CD1c-positive myeloid dendritic cell (primary cell): ENCODE measurements around the gene DCBLD1.
A peak's percentile ranks its signal among the peaks of the same experiment; 100 is the strongest.
"Not testable (repeated sequence)": the region's sequence is repeated elsewhere in the genome, so short reads cannot be mapped to it uniquely, and the experiment has no call there.

Source experiments
- DNase-seq: peaks from one replicate; pipeline ENCODE4 v3.0.0-alpha.2; 2016; ENCODE audit errors: extremely low spot score

Gene DCBLD1

DNA sequence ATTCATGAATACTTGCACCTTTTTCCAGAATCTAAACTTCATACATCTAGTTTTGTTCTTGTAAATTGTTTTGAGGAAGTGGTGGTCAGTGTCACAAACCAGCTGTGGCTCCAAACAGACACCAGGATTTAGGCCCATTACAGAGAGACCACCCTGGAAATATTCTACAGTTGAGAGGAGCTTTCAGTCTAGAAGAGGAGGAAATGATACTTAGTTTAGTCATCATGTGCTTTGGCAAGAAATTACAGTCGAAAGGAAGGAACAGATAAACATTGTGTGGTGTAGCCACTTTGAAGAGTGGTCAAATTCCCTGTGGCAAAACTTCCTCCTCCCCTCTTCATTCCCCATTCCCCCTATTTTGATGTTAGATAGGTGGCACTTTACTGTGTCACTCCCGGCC lies 15.7 kb downstream of the DCBLD1 start:
- DNase-seq, result peak; percentile 43

DNA sequence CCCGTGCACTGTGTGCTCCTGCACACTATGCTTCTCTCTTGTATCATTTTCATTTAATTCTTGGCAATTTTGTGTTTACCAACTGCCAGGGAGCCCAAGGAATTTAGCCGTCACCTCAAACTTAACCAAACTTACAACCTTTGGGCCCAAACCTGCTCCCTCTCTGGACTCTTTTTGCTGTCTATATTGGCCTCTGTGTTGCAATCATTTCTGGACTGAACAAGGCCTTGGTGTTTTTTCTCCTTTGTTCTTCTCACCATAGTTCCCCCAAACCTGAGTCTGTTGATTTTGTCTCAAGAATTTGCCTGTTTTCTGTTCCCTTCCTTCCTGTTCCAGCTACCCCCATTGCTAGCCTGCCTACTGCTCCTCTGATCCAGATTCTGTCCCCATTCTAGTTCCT lies 19.2 kb downstream of the DCBLD1 start:
- DNase-seq, result no peak

DNA sequence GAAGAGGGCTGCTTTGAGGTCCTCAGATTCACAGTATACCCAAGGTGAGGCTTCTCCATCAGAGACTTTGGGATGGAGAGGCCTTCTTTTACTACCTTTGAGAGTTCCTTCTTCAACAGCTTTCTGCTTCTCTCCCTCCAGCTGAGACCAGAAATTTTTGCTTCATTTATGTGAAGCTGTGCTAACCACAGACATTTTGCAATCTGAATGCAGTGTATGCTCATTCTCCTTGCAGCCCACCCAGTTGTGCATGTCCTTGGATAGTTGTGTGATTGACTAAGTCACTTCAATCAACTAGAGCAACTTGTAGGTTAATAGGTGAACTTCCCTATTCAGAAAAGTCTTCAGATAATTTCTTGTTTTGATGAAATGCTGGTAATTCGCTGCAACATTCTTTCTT lies 20.1 kb downstream of the DCBLD1 start:
- no peak for DNase-seq

DNA sequence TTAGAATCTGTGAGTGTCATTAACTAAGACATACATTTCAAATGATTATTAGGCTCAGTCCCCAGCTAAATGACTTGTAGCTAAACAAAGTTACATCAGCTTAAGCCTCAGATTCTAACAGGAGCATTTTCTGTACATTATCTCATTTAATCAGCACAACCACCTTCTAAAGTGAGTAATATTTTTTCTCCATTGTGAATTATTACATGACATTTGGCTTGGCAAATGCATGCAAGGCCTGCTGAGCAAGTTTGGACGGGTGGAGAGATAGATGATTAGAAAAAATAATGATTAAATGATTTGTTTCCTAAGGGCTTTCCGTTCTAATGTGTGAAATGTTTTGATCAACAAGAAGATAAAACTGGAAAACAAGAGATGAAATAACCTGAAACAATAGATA lies 20.7 kb downstream of the DCBLD1 start:
- no peak for DNase-seq

DNA sequence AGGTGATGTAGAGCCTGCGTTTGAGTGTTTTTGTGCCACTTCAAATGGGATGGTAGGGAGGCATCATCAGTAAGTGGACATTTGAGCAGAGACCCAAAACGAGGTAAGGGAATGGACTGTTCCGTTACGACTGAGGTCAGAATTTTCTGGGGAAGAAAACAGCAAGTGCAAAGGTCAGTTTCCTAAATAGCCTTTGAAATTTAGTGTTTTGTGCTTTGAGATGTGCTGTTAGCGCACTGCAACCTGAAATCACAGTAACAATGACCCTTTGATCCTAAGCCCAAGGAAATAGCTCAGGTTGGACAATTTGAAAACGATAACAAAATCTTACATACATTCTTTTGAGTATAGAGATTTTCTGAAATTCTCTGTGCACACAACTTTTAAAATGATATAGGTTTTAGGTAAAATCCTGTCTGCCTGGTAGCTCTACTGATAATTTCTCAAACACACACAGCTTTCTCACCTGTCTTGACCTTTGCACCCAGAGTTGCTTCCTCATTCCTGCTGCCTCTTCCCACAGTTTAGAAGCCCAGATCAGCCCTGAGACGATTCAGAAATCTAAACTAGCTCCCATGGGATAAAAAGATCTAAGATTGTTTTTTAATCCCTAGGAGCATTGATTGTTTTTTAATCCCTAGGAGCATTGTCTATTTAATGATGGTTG lies 22.1 kb downstream of the DCBLD1 start:
- no peak for DNase-seq

DNA sequence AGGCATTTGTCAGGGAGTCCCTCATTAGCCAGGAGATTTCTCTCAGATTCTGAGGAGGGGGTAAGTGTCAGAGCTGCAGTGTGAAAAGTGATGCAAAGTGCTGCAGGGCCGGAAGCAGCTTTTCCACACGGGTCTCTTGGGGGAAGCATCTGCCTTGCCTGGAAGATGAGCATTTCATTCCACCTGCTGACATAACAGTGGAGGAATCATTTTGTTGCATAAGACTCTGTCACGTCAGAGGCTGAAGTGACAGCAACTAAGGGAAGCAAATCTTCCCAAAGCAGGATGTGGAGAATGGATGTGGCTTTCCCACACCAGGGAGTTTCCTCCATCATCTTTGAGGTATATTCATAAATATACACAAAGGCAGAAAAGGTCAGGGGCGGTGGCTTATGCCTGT lies 22.8 kb downstream of the DCBLD1 start:
- no peak for DNase-seq

DNA sequence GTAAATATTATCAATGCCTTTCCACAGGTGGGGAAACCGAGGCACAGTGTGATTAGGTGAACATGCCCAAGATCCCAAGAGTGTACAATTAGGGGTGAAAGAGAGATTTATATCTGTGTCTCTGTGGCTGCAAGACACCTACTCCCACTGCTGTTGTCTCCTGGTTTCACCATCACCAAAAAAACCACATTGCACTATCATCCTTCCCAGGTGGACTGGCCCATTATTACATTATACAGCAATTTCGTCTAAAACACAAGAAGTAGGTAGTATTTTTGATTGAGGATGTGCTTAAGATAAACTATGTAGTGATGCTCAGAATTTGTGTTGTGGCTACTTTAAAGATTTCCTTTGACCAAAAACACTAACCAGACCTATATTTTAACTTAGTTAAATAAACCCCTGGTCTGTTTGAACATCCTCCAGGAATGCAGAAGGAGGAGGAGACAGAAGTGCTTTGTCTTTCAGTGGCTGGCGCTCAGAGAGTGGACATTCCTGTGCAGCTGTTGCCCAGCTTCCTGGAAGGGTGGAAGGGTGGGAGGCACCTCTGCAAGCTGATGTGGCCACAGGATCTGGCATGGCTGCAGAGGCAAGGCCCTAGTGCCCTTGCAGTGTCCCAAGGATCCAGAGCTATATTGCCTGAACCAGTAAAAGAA lies 23.8 kb downstream of the DCBLD1 start:
- no peak for DNase-seq

DNA sequence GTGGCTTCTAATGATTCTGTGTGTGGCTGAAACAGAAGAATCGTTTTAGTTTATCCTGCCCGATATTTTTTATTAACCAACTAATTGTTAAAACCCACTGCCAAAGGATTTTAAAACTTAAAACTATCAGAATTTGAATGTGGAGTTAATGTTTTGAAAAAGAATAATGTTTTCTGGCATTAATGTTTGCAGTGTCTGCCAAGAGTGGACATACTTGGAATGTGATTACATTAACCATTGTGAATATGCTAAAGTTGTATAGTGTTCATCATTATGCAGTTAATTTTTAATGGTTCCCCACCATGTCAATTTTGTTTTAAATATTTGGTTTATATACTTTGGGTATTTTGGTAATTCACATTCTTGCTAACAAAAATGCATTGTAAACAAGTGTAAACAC lies 24.4 kb downstream of the DCBLD1 start:
- no peak for DNase-seq

DNA sequence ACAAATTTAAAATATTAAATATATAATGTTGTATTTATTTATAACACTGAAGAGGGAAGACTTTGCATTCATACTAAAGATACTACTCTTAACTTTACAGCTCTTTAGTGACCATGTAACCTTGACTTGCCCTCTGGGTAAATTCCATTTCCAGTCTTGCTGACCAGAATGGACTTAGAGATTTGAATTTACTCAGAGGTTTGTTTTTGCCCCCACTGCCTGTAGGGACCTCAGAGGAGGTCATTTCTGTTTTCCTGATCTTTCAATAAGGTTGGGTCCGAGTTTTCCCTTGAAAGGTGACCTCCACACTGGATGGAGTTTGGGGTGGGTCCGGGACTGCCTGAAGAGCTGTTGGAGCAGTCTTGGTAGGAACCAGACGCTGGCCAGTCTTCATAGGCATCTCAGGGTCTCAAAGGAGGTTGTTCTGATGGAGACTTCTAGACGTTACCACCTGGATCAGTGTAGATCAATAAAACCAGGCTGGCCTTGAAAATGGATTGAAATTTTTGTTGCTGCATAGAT lies 26.0 kb downstream of the DCBLD1 start:
- no peak for DNase-seq

DNA sequence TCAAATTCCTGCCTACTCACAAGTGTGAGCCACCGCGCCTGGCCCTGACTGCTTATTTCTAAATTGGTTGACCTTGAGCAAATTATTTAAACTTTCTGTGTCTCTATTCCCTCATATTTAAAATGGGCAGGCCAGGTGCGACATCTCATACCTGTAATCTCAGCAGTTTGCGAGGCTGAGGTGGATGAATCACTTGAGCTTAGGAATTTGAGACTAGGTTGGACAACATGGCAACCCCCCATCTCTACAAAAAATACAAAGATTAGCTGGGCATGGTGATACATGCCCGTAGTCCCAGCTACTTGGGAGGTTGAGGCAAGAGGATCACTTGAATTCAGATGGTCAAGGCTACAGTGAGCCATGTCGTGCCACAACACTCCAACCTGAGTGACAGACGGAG lies 26.5 kb downstream of the DCBLD1 start:
- no peak for DNase-seq

DNA sequence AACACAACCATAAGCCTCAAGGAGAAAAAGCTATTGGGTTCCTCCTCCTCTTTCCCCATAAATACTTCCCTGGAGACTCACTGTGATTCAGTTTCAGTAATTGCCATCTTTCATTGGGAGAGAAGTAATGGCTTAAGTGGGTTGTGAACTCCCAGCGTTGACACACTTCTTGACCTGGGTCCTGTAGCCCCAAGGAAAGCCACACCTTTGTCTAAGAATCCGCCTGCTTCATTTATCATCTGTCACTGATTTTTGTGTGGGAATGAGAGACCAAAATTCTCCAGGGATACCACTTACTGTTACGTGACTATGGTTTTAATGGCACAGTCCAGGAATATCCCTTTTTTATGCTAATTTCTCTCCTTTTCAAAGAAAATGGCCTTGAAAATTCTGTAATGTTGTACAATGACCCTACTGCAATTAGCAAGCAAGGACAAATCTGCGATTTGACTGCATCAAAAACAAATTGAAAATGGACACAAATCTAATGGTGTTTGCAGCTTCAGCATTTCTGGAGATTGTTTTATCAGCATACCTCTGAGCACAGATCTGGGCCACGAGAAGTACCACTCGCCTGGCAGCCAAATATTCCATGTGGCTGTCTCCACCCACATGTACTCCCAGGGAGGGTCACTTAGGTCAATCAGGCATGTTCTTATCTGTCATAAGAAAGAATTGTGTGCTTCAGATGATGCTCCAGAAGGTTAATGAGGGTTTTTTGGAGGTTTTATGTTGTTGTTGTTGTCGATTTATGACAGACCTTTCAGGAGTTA lies 29.8 kb downstream of the DCBLD1 start:
- no peak for DNase-seq

DNA sequence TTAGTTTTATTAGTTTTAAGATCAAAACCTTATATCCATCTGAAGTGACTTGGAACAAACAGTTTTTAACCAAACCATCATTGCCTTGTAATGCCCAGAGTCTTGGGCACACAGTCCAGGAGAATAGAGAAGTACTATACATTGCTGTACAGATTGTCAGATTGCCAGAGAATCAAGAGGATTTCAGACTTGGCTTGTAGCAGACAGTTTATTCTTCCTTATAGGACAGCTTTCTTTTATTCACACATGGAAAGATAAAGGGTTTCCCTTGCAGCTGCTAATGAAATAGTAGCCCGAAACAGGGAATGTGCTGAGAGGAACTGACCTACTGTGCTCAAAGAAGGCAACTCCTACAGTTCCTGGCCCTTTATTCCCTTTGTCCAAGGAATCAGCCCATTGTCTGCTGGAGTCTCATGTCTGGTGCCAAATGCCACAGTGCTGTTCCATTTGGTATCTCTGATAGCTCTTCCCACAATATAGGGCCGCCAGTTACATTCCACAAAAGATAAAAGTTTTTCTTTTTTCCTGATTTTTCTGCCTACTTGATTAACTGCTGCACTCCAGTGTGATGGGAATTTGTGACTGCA lies 30.6 kb downstream of the DCBLD1 start:
- DNase-seq, result no peak

DNA sequence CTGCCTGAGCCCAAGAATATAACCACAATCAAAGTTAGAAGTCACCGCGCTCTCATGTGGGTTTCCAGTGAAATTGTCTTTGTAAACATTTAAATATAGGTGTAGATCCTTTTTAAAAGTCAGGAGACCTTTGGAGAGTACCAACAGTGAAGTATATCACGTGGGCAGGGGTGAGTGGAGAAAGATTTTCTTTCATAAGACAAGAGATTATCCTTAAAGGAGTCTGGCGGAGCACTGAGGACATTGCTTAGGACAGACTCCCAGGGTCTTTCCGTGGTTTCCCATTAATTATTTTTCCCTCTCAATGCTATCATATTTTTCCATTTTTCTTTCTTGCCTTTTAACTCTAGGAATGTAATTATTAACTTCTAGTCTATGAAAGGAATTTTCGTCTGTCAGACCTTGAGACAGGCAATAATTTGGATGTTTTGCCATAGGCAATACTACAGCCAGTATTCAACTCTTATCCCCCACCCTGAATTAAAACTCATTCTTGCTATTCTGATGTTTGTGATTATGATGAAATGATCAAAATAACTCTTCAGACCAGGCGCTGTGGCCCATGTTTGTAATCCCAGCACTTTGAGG lies 31.4 kb downstream of the DCBLD1 start:
- no peak for DNase-seq

DNA sequence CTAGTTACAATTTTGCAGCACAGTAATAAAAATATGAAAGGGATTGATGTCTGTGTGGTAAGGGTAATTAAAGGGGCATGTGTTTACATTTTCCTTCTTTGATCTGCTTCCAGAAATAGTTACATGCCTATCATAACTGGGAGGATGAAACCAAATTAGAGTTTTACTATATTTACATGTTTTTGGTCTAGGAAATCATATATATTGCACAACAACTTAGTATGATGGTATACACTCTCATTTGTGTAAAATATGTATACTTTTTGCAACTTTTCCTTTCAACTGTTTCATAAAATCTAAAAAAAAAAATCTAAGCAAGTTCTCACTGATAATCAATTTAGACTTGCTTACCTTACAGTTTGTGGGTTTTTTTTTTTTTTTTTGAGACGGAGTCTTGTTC lies 32.2 kb downstream of the DCBLD1 start:
- DNase-seq, result no peak

DNA sequence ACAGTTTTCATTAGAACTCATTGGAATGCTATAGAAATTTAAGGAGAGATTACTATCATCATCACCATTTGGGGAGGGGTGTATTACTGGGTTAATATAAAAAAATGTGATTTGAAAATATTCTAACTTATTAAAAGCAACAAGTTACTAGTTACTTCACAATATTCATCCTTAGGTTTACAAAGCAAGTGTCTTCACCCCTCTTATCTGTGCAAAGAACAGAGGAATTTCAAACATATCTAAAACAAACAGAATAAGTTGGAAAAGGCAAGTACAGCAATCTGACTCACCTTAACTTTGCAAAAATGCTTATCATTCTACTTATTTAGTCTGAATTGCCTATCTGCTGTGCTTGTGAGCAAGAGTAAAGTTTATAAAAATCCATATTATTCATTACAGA lies 32.9 kb downstream of the DCBLD1 start:
- DNase-seq, result no peak

DNA sequence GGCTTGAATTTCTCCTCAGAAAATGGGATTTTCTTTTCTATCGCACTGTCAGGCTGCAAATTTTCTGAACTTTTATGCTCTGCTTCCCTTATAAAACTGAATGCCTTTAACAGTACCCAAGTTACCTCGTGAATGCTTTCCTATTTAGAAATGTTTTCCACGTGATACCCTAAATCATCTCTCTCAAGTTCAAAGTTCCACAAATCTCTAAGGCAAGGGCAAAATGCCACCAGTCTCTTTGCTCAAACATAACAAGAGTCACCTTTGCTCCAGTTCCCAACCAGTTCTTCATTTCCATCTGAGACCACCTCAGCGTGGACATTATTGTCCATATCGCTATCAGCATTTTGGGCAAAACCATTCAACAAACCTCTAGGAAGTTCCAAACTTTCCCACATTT lies 35.5 kb downstream of the DCBLD1 start:
- not testable (repeated sequence) for DNase-seq

DNA sequence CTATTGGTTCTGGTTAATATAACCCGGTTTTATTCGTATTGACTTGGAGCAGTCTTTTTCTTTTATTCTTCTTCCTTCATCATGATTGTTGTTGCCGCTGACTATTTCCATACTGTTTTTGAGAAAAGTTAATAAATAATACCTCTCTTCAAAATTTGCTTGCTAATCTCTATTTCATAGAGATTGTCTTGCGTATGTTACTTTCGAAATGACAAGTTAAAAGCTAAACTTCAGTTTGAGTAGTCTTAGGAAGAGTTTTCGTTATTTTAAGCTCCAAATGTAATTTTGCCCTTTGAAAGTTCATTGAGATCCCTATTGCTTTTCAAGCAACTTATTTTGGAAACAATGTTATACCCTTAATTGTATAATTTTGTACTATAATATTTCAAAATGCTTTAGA lies 36.4 kb downstream of the DCBLD1 start:
- no peak for DNase-seq

DNA sequence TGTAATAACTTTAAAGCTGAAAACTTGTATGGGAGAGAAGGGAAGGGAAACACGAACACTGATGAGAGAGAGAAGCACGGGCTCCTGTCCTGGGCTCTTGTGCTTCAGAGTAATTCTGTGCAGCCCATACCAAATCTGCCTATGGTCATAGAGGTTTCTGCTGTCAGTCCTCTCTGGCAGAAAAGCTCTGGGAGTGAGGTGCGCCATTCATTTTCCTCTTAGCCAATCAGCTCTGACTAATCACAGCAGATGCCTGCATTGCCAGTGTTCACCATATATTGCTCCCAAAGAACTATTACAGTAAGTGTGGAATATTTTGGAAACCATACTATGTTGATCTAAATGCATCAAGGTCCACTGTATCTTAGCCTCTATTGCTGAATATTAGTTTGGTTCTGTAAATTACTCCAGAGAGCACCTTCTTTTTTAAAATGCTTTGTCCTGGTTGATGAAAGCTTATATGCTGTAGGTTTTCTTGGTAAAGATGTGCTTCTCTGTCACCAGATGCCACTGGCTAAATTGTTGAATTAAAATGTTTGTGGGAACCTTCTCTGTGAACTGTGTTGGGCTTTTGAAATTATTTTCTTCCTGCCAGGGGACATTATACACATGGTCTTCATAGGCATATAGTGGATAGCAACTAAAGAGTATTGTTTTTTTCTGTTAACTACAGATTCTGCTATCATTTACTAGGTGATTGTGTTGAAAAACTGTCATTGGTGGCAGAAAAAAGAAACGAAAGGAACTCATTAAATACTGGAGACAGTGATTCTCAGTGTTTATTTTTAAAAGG lies 38.3 kb downstream of the DCBLD1 start:
- DNase-seq, result no peak

DNA sequence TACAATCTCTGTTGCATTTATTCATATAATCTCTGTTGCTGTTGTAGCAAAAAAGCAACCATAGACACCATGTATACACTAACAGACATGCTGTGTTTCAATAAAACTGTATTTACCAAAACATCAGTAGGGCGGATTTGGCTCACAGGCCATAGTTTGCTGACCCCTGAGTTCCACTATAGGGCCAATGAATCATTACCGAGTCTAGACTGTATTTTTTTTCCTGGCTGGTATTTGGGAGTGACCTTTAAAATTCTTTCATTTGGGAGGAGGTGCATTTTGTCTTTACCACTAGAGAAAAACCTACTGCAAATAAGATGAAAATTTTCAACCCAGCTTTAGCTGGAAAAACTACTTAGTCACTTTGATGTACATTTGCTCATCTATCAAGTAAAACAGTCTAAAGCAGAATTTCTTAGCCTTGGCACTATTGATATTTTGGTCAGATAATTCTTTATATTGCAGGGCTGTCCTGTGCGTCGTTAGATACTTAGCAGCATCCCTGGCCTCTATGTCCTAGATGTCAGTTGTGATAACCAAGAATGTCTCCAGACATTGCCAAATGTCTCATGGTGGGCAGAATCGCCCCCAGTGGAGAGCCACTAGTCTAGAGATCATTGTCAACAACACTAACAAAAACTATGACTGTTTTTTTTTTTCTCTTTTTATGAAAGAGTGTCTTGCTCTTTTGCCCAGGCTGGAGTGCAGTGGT lies 39.5 kb downstream of the DCBLD1 start:
- DNase-seq, result no peak

DNA sequence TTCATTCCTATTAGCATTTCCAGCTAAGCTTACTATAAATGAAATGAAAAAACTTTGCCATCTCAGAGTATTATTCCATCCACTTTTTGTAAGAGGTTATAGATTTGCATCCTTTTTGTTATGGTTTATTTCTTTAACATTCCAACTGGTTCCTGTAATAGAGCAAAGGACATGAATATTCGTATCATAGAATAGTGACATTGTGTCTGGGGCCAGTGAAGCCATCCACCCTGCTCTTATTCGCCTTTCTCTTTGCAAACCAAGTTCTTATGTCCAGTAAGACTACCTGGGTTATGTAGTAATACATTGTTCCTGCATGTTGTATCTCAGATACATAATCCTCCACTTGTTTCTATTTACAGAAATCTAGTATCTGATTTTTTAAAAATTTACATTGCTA lies 43.1 kb downstream of the DCBLD1 start:
- DNase-seq, result no peak
